Keratinocyte (primary cell): ENCODE results near the gene ROMO1.

Experiments used
- EZH2 ChIP-seq: IDR thresholded peaks from one replicate; pipeline ENCODE4 v1.6.1; 2012; ENCODE audit warnings: inconsistent platforms, mild to moderate bottlenecking, low read length, moderate library complexity
- TF ChIP-seq, protein P1 (sequence below), 3 experiments: IDR thresholded peaks in 1 of 3; conservative IDR thresholded peaks in 1 of 3; optimal IDR thresholded peaks in 1 of 3; 2 replicates in 2 of 3; 3 replicates in 1 of 3; pipeline versions ENCODE3 to v1.5.1; 2011; ENCODE audit warnings: low read length in 3 of 3, mild to moderate bottlenecking in 3 of 3, moderate library complexity in 2 of 3, control low read depth in 1 of 3, inconsistent platforms in 1 of 3; ENCODE audit not compliant: insufficient read depth in 2 of 3; ENCODE audit errors: extremely low read depth in 1 of 3

DNA sequence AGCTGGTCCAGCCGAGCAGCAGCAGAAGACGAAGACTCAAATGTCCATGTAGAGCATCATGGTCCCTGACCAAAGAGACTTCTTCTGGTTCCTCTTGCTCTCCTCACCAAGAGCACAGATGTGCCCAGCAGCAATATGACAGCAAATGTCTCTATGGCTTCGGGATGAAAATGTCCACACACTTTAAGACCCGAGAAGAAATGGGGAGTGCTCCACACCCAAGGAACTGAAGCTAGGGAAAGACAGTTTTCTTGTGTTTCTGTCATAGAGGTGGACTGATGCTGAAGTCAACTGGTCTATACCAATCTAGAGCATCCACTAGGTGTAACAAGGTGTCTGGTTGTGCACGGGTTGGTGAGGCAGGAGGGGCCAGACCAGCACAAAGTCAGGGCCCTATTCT is 30.0 kb upstream of the ROMO1 start:
- TF ChIP-seq, protein P1, sequence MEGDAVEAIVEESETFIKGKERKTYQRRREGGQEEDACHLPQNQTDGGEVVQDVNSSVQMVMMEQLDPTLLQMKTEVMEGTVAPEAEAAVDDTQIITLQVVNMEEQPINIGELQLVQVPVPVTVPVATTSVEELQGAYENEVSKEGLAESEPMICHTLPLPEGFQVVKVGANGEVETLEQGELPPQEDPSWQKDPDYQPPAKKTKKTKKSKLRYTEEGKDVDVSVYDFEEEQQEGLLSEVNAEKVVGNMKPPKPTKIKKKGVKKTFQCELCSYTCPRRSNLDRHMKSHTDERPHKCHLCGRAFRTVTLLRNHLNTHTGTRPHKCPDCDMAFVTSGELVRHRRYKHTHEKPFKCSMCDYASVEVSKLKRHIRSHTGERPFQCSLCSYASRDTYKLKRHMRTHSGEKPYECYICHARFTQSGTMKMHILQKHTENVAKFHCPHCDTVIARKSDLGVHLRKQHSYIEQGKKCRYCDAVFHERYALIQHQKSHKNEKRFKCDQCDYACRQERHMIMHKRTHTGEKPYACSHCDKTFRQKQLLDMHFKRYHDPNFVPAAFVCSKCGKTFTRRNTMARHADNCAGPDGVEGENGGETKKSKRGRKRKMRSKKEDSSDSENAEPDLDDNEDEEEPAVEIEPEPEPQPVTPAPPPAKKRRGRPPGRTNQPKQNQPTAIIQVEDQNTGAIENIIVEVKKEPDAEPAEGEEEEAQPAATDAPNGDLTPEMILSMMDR (optimal IDR thresholded peaks at IDR 0.05 in 1 of 3, IDR thresholded peaks at IDR 0.05 in 1 of 3, conservative IDR thresholded peaks at IDR 0.05 in 1 of 3; ENCODE audit: extremely low read depth in 1 of 3, insufficient read depth in 2 of 3, low read length in 3 of 3): no peak
- no peak for TF ChIP-seq EZH2
